ENCODE measurements around the gene RAB3IP.
"Not testable (repeated sequence)": the region's sequence is repeated elsewhere in the genome, so short reads cannot be mapped to it uniquely, and the experiment has no call there.

Gene RAB3IP

DNA sequence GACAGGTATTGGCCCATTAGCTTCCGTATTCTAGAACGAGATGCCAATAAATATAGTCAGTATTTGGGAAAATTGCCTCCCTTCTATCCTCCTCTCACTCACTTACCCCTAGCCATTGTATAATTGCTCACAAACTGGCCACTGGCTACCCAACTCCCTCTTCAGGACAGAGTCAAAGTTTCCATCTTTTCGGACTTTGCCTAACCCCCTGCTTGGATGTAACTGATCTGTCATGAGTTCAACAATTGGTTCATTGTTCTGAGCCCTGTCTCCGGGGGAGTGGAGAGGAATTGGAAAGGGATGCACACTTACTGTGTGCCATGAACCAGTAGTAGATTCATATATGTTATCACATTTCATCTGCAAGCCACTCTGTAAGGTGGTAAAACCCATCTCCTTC, 98.5 kb downstream of the RAB3IP start:
- DNase-seq = no peak

DNA sequence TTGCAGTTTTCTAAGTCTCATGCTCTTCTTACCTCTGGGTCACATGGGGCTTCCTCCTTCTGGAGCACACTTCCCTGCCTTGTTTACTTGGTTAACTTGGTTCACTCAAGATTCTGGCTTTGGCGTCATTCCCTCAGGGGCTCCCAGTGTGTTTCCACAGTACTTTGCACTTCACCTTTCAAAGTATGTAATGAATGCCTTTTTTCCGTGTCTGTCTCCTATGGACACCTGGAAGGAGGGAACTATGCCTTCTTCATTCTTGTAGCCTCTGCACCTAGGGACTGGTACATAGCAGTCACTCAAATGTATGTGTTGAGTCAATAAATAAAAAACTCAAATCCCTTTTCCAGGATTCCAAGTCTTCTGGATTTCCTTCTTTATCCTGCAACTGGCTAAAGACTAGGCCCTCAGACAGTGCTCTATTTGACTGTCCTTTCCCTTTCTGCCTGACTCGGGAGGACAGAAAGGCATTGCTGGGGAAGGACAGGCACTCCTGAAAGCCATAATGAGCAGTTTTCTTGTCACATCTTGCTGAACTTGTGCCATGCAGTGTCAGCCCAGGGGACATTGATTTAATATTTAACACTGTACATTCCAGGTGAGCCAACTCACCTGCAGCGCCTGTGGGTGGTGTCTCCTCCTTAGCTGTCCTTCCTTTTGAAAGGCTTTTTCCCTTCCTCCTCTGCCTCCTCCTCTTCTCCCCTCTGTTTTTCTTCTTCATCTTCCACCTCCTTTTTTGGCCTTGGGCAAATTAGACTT, 99.2 kb downstream of the RAB3IP start:
- no peak for DNase-seq

DNA sequence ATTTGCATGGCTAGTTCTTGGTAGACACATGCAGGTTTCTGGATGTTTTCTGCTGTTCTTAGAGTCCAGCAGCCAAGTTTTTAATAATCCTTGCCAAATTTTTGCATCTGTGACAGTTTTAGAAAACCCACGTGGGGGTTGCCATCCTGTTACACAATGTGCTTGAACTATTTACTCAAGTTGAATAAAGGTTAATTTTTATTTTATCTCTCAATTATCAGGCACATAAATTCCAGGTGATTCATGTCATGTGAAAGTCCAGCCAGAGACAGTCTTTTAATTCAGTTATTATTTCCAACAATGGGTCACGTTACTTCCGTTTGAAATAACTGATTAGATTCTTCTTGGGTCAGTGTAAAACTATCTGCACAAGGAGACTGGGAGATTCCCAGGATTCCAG, 102.1 kb downstream of the RAB3IP start:
- DNase-seq = no peak

DNA sequence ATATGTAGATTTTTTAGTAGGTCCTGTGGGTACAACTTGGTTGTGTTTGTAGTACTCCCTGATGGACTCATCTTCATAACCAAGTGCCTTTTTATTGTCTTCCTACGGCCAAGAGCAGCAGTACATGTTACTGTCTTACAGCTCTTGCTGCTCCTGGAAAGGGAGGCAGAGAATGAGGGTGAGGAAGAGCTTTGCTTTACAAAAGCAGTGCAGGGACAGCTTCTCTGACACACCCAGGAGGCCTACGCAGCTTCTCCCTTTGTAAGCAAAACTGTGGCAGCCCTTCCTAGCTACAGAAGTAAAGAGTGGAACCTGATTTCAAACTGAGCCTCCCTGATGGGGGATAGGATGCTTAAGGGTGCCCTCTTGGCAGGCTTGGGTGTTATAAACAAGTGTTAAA, 104.9 kb downstream of the RAB3IP start:
- DNase-seq = no peak

DNA sequence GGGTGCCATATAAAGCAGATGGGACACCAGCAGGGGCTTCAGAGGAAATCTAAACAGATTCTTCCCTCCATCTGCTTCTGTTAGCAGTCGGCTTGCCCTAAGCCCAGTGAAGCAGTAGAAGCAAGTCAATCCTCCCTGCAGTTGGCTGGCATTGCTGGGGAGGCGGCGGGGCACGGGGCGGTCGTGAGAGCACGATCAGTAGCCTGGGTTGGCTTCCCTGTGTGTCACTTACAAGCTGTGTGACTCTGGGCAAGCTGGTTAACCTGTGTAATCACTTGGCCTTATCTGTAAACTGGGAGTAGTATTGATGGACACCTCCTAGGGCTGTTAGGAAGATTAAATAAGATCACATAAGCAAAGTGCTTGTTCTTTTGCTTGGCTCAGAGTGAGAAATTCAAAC, 105.8 kb downstream of the RAB3IP start:
- DNase-seq = no peak

DNA sequence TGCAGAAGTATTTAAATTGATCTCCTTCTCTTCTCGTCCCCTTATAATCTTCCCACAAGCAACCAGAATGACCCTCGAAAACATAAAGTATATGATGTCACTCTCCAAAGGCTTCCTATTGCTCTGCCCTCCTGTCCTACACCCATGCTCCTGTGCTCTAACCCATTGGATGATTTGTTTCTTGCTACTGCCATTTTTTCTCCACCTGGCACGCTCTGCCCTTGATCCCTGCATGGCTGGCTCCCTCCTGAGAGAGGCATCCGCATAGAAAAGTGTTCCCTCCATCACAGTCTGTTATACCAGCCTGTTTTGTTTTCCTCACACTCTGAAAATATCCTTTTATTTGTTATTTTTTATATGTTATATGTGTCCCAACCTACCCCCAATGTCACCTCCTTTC, 106.2 kb downstream of the RAB3IP start:
- DNase-seq = no peak

DNA sequence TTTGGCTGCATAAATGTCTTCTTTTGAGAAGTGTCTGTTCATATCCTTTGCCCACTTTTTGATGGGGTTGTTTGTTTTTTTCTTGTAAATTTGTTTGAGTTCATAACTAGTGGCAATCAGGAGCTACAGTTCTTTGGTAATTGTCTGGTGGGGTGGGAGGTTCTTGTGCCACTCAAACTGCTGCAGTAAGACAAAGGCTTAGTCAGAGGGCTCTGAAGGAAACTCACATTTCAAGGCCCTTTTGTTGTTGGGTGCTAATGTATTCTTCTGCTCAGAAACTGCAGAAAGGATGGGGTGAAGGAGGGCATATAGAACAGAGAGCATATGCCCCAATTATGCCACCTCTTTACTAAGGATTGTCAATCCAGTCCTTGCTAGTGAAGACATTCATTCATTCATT, 108.3 kb downstream of the RAB3IP start:
- DNase-seq = no peak

DNA sequence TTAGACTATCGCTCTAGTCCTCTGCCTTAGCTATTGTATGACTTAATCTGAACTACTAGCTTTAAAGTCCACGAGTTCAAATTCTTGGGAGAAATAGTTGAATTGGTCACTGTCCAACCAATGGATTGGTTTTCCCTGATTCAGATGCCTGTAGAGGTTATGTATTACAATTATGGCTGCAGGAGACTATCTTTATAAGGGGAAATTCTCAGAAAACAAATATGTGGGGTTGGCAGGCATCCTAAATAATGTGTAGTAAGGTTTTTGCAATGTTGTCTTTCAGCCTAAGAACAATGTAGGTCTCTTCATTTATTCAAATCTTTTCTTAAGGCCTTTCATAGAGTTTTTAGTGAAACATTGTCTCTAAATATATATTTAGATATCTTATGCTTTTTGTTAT, 113.3 kb downstream of the RAB3IP start:
- no peak for DNase-seq

DNA sequence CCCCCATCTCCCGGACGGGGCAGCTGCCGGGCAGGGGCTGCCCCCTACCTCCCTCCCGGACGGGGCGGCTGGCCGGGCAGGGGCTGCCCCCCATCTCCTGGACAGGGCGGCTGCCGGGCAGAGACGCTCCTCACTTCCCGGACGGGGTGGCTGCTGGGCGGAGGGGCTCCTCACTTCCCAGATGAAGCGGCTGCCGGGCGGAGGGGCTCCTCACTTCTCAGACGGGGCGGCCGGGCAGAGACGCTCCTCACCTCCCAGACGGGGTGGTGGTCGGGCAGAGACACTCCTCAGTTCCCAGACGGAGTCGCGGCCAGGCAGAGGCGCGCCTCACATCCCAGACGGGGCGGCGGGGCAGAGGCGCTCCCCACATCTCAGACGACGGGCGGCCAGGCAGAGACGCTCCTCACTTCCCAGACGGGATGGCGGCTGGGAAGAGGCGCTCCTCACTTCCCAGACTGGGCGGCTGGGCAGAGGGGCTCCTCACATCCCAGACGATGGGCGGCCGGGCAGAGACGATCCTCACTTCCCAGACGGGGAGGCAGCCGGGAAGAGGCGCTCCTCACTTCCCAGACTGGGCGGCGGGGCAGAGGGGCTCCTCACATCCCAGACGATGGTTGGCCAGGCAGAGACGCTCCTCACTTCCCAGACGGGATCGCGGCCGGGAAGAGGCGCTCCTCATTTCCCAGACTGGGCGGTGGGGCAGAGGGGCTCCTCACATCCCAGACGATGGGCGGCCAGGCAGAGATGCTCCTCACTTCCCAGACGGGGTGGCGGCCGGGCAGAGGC, 114.7 kb downstream of the RAB3IP start:
- not testable (repeated sequence) for DNase-seq

DNA sequence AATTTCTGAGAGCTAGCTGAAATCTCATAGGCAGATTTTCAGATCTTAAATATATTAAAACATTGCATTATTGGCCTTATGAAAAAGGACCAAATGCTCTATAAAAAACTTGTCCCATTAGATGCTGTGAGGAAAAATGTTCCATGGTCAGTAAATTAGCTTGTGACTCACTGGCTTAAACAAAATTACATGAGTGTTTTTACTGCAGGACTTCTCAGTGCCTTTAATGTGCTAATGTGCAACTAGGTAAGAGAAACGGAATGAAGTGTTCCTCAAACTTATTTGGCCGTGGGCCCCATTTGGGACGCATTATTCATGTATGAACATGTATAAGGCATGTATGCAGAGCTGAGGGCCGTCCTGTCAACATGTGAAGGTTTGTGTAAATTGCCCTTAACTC, 128.0 kb downstream of the RAB3IP start:
- no peak for DNase-seq

DNA sequence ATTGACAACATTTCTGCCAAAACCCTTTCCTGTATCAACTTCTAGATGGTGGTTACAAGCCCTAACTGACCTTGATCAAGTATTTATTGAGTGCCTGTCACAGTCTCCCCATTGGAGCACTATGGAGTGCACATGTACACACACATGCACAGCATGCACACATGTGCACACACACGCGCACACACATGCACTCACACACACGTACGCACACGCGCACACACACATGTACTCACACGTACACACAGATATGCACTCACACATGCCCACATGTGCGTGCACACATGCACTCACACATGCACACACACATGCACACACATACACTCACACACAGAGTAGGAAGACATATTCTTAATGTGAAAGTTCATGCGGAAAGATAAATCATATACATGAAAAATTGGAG, 130.0 kb downstream of the RAB3IP start:
- no peak for DNase-seq

DNA sequence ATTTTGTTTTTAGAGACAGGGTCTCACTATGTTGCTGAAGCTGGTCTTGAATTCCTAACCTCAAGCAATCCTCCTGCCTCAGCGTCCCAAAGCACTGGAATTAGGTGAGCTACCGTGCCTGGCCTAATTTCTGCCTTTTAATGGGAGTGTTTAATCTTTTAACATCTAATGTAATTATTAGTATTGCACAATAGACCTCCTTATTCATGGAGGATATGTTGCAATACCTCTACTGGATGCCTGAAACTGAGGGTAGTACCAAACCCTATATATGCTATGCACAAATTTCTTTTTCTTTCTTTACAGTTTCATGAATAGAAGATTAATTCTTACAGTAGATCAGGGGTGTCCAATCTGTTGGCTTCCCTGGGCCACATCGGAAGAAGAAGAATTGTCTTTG, 134.1 kb downstream of the RAB3IP start:
- no peak for DNase-seq

Measured in DMS53 (cell line).